HL-60 (cell line): ENCODE measurements around the gene EYS.

Experiments
- DNase-seq, 2 experiments: peaks; one replicate each; pipeline ENCODE4 v3.0.0-alpha.2; 2010 to 2020; ENCODE audit warnings: low read depth in 1 of 2, low spot score in 1 of 2
- H3K27ac ChIP-seq: fragments of 250-450 bp; sonication (Bioruptor Pico); replicated peaks from 2 replicates; pipeline ENCODE4 v1.5.1; 2020; ENCODE audit warnings: mild to moderate bottlenecking, moderate library complexity
- H3K27me3 ChIP-seq: fragments of 250-450 bp; sonication (Bioruptor Pico); 2 replicates; pipeline ENCODE4 v1.5.1; 2021; ENCODE audit warnings: mild to moderate bottlenecking, moderate library complexity; ENCODE audit not compliant: insufficient read depth, poor library complexity, severe bottlenecking
- H3K4me3 ChIP-seq: replicated peaks from 2 replicates; pipeline ENCODE4 v1.5.1; 2011; ENCODE audit warnings: mild to moderate bottlenecking, control low read depth, low read length; ENCODE audit not compliant: insufficient read depth
- CTCF ChIP-seq: IDR thresholded peaks from one replicate; pipeline ENCODE4 v1.5.1; 2011; ENCODE audit warnings: low read length, control low read depth, inconsistent platforms; ENCODE audit not compliant: insufficient read depth
- GABPA ChIP-seq: IDR thresholded peaks from 2 replicates; pipeline ENCODE4 v1.6.1; 2012; ENCODE audit warnings: low read depth
- POLR2AphosphoS5 ChIP-seq: IDR thresholded peaks from 2 replicates; pipeline ENCODE4 v1.6.1; 2012; ENCODE audit warnings: low read depth
- SPI1 ChIP-seq: IDR thresholded peaks from 2 replicates; pipeline ENCODE4 v1.6.1; 2012; ENCODE audit warnings: low read depth, mild to moderate bottlenecking, borderline replicate concordance
- TF ChIP-seq, protein P1 (sequence below): IDR thresholded peaks from 2 replicates; pipeline ENCODE4 v1.6.1; 2012; ENCODE audit warnings: low read depth; ENCODE audit not compliant: insufficient replicate concordance

The EYS gene

GRCh38 chr6:64786736-64787135, 920.3 kb downstream of the EYS start:
- TF ChIP-seq, protein P1, sequence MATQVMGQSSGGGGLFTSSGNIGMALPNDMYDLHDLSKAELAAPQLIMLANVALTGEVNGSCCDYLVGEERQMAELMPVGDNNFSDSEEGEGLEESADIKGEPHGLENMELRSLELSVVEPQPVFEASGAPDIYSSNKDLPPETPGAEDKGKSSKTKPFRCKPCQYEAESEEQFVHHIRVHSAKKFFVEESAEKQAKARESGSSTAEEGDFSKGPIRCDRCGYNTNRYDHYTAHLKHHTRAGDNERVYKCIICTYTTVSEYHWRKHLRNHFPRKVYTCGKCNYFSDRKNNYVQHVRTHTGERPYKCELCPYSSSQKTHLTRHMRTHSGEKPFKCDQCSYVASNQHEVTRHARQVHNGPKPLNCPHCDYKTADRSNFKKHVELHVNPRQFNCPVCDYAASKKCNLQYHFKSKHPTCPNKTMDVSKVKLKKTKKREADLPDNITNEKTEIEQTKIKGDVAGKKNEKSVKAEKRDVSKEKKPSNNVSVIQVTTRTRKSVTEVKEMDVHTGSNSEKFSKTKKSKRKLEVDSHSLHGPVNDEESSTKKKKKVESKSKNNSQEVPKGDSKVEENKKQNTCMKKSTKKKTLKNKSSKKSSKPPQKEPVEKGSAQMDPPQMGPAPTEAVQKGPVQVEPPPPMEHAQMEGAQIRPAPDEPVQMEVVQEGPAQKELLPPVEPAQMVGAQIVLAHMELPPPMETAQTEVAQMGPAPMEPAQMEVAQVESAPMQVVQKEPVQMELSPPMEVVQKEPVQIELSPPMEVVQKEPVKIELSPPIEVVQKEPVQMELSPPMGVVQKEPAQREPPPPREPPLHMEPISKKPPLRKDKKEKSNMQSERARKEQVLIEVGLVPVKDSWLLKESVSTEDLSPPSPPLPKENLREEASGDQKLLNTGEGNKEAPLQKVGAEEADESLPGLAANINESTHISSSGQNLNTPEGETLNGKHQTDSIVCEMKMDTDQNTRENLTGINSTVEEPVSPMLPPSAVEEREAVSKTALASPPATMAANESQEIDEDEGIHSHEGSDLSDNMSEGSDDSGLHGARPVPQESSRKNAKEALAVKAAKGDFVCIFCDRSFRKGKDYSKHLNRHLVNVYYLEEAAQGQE = no peak
- TF ChIP-seq GABPA = no peak
- TF ChIP-seq POLR2AphosphoS5 = no peak
- no peak for TF ChIP-seq SPI1
- no peak for TF ChIP-seq CTCF
- no peaks in the 10 kb centered on the region for H3K27me3 ChIP-seq
- no peak overlapping the region for H3K4me3 ChIP-seq
- H3K27ac ChIP-seq = no peak overlapping the region
- DNase-seq = no peak

- Histone ChIP-seq H3K4me3 (no peak overlapping the region), H3K27ac (no peak overlapping the region), H3K27me3 (no peaks in the 10 kb centered on the region)
- no peak for DNase-seq
- TF ChIP-seq POLR2AphosphoS5 (no peak), SPI1 (no peak), CTCF (no peak), GABPA (no peak)
- TF ChIP-seq, protein P1 = no peak
These were observed 924.1 kb downstream of the EYS start for GRCh38 chr6:64782877-64783276.

GRCh38 chr6:64777941-64778785, 928.9 kb downstream of the EYS start:
- H3K27ac ChIP-seq = no peak overlapping the region
- no peak overlapping the region for H3K4me3 ChIP-seq
- DNase-seq = no peak
- no peak for TF ChIP-seq GABPA
- TF ChIP-seq CTCF = no peak
- TF ChIP-seq SPI1 = no peak
- no peak for TF ChIP-seq POLR2AphosphoS5
- TF ChIP-seq, protein P1 = no peak
- no peaks in the 10 kb centered on the region for H3K27me3 ChIP-seq
